SK-N-SH (cell line): ENCODE results near the gene LARP4.

Experiments used
- CHD2 ChIP-seq: fragments of 150-350 bp; IDR thresholded peaks from 2 replicates; pipeline ENCODE4 v1.6.1; 2018; ENCODE audit warnings: low read length; ENCODE audit not compliant: partially characterized antibody
- CTCF ChIP-seq: fragments of 200-600 bp; sonication (generic); IDR thresholded peaks from 2 replicates; pipeline ENCODE4 v1.6.1; 2017; ENCODE audit warnings: antibody characterized with exemption, mild to moderate bottlenecking, moderate library complexity
- FOXM1 ChIP-seq: IDR thresholded peaks from 2 replicates; pipeline ENCODE4 v1.4.0; 2012; ENCODE audit warnings: low read depth, mild to moderate bottlenecking
- TF ChIP-seq, protein P1 (sequence below): IDR thresholded peaks from 2 replicates; pipeline ENCODE4 v1.4.0; 2012; ENCODE audit warnings: low read depth

GRCh38 chr12:50380761-50381325, 19.8 kb upstream of the LARP4 start:
- TF ChIP-seq CTCF (no peak), CHD2 (no peak), FOXM1 (no peak)
- TF ChIP-seq, protein P1, sequence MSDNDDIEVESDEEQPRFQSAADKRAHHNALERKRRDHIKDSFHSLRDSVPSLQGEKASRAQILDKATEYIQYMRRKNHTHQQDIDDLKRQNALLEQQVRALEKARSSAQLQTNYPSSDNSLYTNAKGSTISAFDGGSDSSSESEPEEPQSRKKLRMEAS = no peak
